ACC112 (cell line): ENCODE measurements around the gene SEC61G.

Experiments
- H2AFZ ChIP-seq: fragments of 200-600 bp; sonication (generic); one replicate; pipeline ENCODE4 v1.6.0; 2017; ENCODE audit warnings: antibody characterized with exemption, low read length; ENCODE audit not compliant: unreplicated experiment
- H3K27ac ChIP-seq: fragments of 200-600 bp; sonication (generic); 2 replicates; pipeline ENCODE4 v1.5.1; 2014; ENCODE audit warnings: low read depth, mild to moderate bottlenecking, antibody characterized with exemption, low read length, moderate library complexity
- H3K27me3 ChIP-seq: fragments of 200-600 bp; sonication (generic); 2 replicates; pipeline ENCODE4 v1.6.1; 2014; ENCODE audit warnings: mild to moderate bottlenecking, antibody characterized with exemption, low read length, moderate library complexity, mixed read lengths; ENCODE audit not compliant: insufficient read depth
- H3K36me3 ChIP-seq: fragments of 200-600 bp; sonication (generic); 2 replicates; pipeline ENCODE4 v1.6.1; 2016; ENCODE audit warnings: mild to moderate bottlenecking, antibody characterized with exemption, low read length, moderate library complexity, mixed read lengths; ENCODE audit not compliant: insufficient read depth
- H3K4me1 ChIP-seq: fragments of 200-600 bp; sonication (generic); one replicate; pipeline ENCODE4 v1.6.1; 2016; ENCODE audit warnings: low read length, mixed read lengths; ENCODE audit not compliant: insufficient read depth, unreplicated experiment, control insufficient read depth
- H3K4me3 ChIP-seq: fragments of 200-600 bp; sonication (generic); 2 replicates; pipeline ENCODE4 v1.5.1; 2014; ENCODE audit warnings: mild to moderate bottlenecking, low read depth, low read length
- H3K79me2 ChIP-seq: fragments of 200-600 bp; sonication (generic); one replicate; pipeline ENCODE4 v1.6.0; 2016; ENCODE audit warnings: low read length; ENCODE audit not compliant: control insufficient read depth, unreplicated experiment, insufficient read depth

Gene SEC61G

DNA sequence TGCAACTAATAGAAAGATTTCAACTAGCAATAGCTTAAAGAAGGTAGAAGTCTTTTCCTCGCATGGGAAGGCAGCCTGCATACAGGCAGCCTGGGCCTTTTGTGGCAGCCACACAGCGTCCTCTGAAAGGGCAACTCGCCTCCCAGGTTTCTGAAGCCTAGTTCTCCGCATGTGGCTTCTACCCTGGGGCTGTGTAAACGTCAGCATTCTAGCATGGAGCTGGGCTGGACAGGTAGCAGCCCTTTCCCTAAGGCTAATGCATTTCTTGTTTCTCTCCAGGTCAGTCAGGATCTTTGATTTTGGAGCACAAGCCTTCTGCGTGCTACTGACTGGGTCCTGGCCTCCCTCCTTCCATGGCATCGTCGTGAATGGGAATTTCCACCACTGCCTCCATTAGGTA is 23.8 kb upstream of the SEC61G start:
- Histone ChIP-seq H3K27me3 (no peaks in the 10 kb centered on the region), H3K36me3 (no peaks in the 10 kb centered on the region), H3K79me2 (no peaks in the 10 kb centered on the region), H3K4me1 (no peaks in the 10 kb centered on the region), H2AFZ (no peak overlapping the region), H3K4me3 (no peak overlapping the region), H3K27ac (no peak overlapping the region)

DNA sequence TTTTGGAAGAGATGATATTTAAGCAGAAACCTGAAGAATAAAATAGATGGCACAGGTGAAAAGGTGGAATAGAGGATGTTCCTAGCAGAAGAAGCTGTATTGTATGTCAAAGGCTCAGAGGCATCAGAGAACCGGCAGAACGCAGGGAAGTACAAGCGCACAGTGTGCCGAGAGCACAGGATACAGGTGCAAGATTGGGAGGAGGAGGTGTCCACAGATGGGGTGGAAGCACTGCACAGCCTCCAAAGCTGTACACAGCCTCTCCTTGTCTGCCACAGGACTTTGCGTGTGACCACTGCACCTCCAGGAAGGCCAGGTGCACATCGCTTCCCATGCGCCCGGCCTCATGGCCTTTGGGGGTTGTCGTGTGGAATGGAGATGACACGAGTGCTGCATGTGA is 23.3 kb upstream of the SEC61G start:
- Histone ChIP-seq H3K4me3 (no peak overlapping the region), H3K79me2 (no peaks in the 10 kb centered on the region), H3K4me1 (no peaks in the 10 kb centered on the region), H3K27ac (no peak overlapping the region), H3K36me3 (no peaks in the 10 kb centered on the region), H3K27me3 (no peaks in the 10 kb centered on the region), H2AFZ (no peak overlapping the region)

DNA sequence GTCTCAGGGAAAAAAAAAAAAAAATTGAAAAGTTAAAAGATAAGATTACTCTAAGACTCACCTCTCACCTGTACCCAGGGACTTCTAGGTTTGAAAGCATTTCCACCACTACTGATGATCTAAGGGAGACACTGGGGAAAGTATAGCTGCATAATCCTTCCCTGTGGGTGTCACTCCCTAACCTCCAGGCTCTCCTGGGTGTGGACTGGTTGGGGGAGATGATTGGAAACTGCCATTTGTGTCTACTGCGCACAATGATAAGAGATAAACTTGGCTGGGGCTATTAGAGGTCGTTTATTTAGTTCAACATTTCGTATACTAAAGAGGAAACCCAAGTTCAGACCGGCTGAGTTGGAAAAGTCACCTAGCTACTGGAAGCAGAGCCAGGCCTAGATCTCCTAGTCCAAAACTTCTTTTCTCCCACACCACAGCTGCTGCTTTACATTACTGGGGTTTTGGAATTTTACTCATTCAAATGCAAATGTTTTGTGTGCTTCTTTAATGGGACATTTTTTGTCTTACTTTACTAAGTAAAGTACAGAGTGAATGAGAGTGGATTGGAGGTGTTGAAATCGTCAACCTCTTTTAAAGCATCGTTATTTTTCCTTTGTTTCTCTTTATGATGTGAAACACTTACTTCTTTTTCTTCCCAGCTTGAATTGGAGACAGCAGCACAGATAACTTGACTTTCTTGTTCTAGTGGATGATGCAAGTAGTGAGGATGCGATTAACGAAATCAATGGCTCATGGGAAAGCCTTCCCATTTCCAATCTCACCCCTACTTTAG is 22.3 kb upstream of the SEC61G start:
- Histone ChIP-seq H3K4me3 (no peak overlapping the region), H3K27ac (no peak overlapping the region), H3K36me3 (no peaks in the 10 kb centered on the region), H3K27me3 (no peaks in the 10 kb centered on the region), H3K4me1 (no peaks in the 10 kb centered on the region), H2AFZ (no peak overlapping the region), H3K79me2 (no peaks in the 10 kb centered on the region)

DNA sequence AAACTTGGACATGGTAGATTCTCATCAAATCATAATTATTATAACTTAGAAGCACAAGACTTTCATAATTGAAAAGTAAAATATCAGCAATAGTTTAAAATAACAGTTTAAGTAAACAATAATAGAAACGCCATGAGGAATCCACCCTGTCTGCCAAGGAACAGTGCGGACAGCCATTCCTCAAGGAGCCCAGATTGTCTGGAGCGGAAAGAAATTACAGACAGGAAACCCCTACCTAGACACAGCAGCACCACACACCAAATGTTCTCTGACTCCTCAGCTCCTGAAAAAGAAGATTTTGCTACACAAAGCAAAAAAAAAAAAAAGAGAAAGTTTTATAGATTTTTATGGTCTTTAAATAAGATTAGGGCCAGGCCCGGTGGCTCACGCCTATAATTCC is 21.5 kb upstream of the SEC61G start:
- Histone ChIP-seq H3K4me3 (no peak overlapping the region), H3K4me1 (no peaks in the 10 kb centered on the region), H3K27ac (no peak overlapping the region), H2AFZ (no peak overlapping the region), H3K27me3 (no peaks in the 10 kb centered on the region), H3K36me3 (no peaks in the 10 kb centered on the region), H3K79me2 (no peaks in the 10 kb centered on the region)

DNA sequence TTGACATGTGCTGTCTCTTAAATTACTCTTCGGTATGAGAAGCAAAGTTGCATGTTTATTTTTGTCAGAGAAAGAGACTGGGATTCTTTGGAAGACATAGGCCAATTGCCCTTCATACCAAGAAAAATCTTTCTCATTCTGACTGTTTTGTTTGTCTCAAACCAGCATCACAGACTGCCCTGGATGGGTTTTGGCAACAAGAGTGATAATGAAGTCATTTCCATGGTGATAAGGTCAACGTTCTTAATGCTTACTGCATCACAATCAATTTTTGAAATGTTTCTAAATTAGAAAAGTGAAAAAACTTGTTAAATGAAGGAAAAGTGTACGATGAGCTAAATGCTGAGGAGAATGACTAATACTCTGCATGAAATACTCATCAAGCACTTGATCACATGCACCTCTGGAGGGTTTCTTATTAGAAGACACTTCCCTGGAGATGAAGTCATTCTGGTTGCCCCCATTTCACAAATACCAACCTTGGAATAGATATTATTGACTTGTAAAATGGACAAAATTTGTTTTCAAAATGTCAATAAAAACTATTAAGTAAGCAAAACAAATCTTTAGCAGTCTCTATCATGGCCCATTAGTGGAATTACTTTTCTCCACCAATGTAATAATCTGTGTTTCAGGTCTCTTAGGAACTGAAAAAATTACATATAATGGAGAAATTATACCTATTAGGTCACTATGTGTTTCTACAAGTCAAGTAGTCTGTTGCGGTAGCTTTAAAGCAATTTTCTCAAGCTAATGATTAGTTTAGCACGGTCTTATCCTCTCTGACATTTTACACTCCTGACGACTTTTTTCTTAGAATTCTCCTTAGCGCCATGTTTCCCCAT is 19.9 kb upstream of the SEC61G start:
- no peak overlapping the region for H2AFZ ChIP-seq
- H3K4me1 ChIP-seq: no peaks in the 10 kb centered on the region
- H3K27me3 ChIP-seq: no peaks in the 10 kb centered on the region
- no peak overlapping the region for H3K4me3 ChIP-seq
- H3K36me3 ChIP-seq: no peaks in the 10 kb centered on the region
- no peaks in the 10 kb centered on the region for H3K79me2 ChIP-seq
- no peak overlapping the region for H3K27ac ChIP-seq

DNA sequence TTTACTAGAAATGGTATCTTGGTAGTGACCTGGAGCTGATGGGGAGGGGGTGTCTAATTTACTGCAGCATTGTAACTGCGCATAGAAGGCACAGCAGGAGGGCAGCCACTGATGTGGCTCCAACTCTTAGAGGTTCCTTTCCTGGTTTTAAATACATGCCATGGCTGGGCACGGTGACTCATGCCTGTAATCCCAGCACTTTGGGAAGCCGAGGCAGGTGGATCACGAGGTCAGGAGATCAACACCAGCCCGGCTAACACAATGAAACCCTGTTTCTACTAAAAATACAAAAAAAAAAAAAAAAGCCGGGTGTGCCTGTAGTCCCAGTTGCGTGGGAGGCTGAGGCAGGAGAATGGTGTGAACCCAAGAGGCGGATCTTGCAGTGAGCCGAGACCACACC is 19.2 kb upstream of the SEC61G start:
- peaks cover 5% of the 10 kb centered on the region for H3K4me1 ChIP-seq
- H3K27ac ChIP-seq: no peak overlapping the region
- no peak overlapping the region for H2AFZ ChIP-seq
- no peaks in the 10 kb centered on the region for H3K79me2 ChIP-seq
- no peak overlapping the region for H3K4me3 ChIP-seq
- no peaks in the 10 kb centered on the region for H3K36me3 ChIP-seq
- no peaks in the 10 kb centered on the region for H3K27me3 ChIP-seq

DNA sequence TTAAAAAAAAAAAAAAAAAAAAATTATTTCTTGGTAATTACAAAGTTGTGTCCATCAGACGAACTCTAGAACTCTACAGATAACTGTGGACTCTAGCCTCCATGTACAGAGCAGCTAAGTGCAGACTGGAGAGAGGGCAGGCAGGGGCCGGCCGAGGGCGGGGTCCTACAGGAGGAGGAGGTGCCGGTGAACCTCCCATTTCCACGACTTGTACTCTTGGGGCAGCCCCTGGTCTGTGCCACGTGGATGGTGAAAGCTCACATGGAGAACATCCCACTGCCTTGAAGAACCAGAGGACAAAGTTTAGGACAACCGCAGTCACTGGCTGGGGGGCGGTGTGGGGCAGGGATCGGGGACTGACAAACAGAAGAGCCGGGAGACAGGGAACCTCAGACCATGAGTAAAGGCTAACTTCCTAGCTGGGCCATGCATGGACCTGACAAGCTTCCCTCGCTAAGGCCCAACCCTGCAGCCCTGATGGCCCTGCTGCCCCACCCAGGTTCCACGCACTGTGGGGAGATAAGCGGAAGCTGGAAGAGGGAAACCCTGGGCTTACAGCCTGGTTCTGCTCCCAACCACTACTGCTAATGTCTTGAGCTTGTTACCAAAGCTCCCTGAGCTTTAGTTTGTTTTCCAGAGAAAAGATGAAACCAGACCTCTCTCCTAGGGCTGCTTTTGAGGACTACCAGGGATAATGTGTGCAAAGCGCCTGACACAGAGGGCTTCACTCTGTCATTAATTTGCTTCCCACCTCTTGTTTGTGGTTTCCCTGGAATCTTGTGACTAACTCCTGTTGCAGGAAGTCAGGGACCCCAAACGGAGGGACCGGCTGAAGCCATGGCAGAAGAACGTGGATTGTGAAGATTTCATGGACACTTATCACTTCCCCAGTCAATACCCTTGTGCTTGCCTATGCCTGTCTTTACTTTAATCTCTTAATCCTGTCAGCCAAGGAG is 16.1 kb upstream of the SEC61G start:
- no peak overlapping the region for H3K27ac ChIP-seq
- no peaks in the 10 kb centered on the region for H3K79me2 ChIP-seq
- no peak overlapping the region for H3K4me3 ChIP-seq
- peaks cover 6% of the 10 kb centered on the region for H3K4me1 ChIP-seq
- H3K27me3 ChIP-seq: no peaks in the 10 kb centered on the region
- H3K36me3 ChIP-seq: no peaks in the 10 kb centered on the region
- no peak overlapping the region for H2AFZ ChIP-seq

DNA sequence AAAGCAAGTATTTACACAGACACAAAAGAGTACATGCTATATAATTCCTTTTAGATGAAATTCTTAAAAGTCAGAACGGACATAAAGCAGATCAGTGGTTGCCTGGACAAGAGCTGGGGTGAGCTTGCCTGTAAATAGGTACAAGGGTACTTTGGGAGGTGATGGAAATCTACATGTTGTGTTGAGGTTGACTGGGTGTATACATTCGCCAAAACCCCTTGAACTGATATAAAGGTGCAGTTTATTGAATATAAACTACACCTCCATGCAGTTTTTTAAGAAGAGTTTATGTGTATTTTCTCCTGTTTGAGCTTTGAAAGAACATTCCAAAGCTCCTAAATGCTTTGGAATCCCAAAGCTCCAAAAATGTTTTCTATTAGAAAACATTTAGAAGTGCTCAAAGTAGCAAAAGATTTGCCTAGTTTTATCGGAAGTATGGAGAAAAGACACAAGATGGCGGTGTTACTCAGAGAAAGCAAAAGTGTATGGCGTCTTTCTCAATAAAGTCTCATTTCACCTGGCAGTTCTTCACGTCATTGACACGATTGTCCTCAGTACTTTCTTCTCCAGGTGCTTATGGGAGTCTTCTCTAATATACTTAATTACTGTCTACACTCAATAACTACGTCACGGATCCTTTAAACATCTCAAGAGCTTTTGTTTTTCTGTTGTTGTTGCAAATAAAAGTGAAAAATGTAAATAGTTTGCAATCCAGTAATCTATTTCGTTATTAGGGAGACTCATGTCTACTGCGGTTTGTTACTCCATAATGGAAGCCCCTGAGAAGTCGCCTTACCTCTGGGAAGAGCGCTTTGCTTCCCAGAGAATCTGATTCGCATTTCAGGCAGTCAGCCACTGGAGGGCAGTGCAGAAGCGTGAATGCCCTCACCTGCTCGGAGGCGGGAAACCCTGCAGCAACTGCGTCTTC is 14.7 kb upstream of the SEC61G start:
- H3K27ac ChIP-seq: peak overlapping the region; percentile 21; the same call in 1 of the 2 replicates
- no peaks in the 10 kb centered on the region for H3K79me2 ChIP-seq
- H3K27me3 ChIP-seq: no peaks in the 10 kb centered on the region
- H3K36me3 ChIP-seq: no peaks in the 10 kb centered on the region
- peak overlapping the region; percentile 75 for H3K4me3 ChIP-seq
- H3K4me1 ChIP-seq: peaks cover 16% of the 10 kb centered on the region
- H2AFZ ChIP-seq: peak overlapping the region; percentile 90

DNA sequence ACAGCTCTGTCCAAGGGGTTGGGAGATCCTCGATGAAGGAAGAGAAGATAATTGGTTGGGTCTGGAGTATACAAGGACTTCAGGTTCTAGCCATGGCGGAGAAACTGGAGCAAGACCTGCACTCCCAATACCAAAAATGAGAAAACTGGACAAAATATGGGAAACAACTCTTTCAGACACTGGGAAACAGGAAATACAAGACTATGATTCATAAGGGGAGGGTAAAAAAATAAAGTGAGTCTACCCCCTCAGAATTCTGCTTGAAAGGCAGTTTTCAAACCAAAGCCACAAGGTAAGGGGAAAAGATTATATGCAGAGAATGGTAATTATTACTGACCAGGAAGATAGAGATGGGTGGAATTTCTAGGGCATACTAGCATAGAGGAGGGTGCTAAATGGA is 10.2 kb upstream of the SEC61G start:
- Histone ChIP-seq H3K4me3 (no peak overlapping the region), H3K79me2 (no peaks in the 10 kb centered on the region), H3K27me3 (no peaks in the 10 kb centered on the region), H3K36me3 (no peaks in the 10 kb centered on the region), H2AFZ (peak overlapping the region; percentile 31), H3K4me1 (peaks cover 16% of the 10 kb centered on the region), H3K27ac (peak overlapping the region; percentile 28; the same call in 1 of the 2 replicates)
